Measurements from ENCODE around the gene C1orf185. TPM values are rescaled to one million over a fixed set of nuclear protein-coding genes. Genes with fewer than 3 reads are reported as not detected.

C1orf185 gene
- polyA plus RNA-seq, 1 of the 3 experiments (the other 2 are of a cell fraction): not detected

DNA sequence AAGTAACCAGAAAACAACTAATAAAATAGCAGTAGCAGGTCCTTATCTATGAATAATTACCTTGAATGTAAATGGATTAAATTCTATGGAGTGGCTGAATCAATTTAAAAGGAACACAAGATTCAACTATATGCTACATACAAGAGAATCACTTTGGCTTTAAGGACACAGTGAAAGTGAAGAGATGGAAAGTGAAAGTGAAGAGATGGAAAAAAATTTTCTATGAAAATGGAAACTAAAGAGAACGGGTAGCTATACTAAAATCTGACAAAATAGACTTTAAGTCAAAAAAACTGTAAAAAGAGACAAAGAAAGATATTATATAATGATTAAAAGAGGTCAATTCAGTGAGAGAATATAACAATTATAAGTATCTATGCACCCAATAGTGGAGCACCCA lies 54.7 kb downstream of the C1orf185 start (continued):
- TF ChIP-seq NRF1 (IDR thresholded peaks at IDR 0.05; ENCODE audit: low read depth, low read length) (no peak), EZH2phosphoT487 (IDR thresholded peaks at IDR 0.05; ENCODE audit: borderline replicate concordance, low read depth) (no peak), RXRA (IDR thresholded peaks at IDR 0.05; ENCODE audit: borderline replicate concordance, low read depth) (no peak), SMC3 (IDR thresholded peaks at IDR 0.05; ENCODE audit: low read depth, low read length) (no peak), ELF1 (IDR thresholded peaks at IDR 0.05) (no peak), RFX5 (IDR thresholded peaks at IDR 0.05; ENCODE audit: low read length) (no peak), EP300 (IDR thresholded peaks at IDR 0.05; ENCODE audit: borderline replicate concordance in 1 of 2, low read depth in 1 of 2, low read length in 1 of 2) (no peak)
- TF ChIP-seq, protein P1, sequence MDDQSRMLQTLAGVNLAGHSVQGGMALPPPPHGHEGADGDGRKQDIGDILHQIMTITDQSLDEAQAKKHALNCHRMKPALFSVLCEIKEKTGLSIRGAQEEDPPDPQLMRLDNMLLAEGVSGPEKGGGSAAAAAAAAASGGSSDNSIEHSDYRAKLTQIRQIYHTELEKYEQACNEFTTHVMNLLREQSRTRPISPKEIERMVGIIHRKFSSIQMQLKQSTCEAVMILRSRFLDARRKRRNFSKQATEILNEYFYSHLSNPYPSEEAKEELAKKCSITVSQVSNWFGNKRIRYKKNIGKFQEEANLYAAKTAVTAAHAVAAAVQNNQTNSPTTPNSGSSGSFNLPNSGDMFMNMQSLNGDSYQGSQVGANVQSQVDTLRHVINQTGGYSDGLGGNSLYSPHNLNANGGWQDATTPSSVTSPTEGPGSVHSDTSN (IDR thresholded peaks at IDR 0.05): no peak
- TF ChIP-seq, protein P2, sequence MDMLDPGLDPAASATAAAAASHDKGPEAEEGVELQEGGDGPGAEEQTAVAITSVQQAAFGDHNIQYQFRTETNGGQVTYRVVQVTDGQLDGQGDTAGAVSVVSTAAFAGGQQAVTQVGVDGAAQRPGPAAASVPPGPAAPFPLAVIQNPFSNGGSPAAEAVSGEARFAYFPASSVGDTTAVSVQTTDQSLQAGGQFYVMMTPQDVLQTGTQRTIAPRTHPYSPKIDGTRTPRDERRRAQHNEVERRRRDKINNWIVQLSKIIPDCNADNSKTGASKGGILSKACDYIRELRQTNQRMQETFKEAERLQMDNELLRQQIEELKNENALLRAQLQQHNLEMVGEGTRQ (IDR thresholded peaks at IDR 0.05; ENCODE audit: borderline replicate concordance, low read depth, low read length): no peak
- TF ChIP-seq, protein P3, sequence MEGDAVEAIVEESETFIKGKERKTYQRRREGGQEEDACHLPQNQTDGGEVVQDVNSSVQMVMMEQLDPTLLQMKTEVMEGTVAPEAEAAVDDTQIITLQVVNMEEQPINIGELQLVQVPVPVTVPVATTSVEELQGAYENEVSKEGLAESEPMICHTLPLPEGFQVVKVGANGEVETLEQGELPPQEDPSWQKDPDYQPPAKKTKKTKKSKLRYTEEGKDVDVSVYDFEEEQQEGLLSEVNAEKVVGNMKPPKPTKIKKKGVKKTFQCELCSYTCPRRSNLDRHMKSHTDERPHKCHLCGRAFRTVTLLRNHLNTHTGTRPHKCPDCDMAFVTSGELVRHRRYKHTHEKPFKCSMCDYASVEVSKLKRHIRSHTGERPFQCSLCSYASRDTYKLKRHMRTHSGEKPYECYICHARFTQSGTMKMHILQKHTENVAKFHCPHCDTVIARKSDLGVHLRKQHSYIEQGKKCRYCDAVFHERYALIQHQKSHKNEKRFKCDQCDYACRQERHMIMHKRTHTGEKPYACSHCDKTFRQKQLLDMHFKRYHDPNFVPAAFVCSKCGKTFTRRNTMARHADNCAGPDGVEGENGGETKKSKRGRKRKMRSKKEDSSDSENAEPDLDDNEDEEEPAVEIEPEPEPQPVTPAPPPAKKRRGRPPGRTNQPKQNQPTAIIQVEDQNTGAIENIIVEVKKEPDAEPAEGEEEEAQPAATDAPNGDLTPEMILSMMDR (IDR thresholded peaks at IDR 0.05): no peak

DNA sequence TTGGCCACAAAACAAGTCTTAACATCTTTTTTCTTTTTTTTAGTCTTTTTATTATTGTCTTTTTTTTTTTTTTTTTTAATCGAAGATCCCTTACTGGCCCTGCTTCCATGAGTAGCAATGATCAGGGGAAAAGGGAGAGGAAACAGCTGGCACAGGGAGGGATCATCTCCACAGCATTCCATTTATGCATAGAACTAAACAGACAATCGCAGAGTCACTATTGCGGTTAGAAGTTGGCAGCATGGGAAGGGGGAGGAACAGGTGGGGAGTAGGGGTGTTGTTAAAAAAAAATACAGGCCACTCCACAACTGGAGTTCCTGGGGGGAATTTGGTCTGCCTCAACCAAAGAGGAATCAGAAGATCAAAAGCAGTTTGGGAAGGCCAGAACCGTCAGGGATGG lies 55.4 kb downstream of the C1orf185 start:
- Histone ChIP-seq H3K9me2 (no peaks in the 10 kb centered on the region), H3K36me3 (replicated peaks in 1 of 2; ENCODE audit: control insufficient read depth in 1 of 2, insufficient read depth in 2 of 2, low read length in 1 of 2) (no peaks in the 10 kb centered on the region), H3K79me2 (ENCODE audit: insufficient read depth) (no peaks in the 10 kb centered on the region), H3K4me1 (ENCODE audit: control insufficient read depth in 1 of 2, insufficient read depth in 2 of 2, low read depth in 1 of 2, low read length in 1 of 2) (no peaks in the 10 kb centered on the region), H3K9me3 (no peaks in the 10 kb centered on the region), H2AFZ (ENCODE audit: low read depth) (no peak overlapping the region), H4K20me1 (ENCODE audit: insufficient read depth) (no peaks in the 10 kb centered on the region), H3K4me3 (ENCODE audit: low read depth in 2 of 2, low read length in 1 of 2) (no peak overlapping the region), H3K9ac (no peak overlapping the region), H3K27ac (ENCODE audit: low read depth in 2 of 2, low read length in 1 of 2) (no peak overlapping the region), H3K4me2 (no peak overlapping the region), H3F3A (replicated peaks; ENCODE audit: insufficient read depth) (no peaks in the 10 kb centered on the region), H3K27me3 (ENCODE audit: insufficient read depth) (no peaks in the 10 kb centered on the region)
- TF ChIP-seq RAD21 (IDR thresholded peaks at IDR 0.05; ENCODE audit: low read length) (no peak), GABPA (IDR thresholded peaks at IDR 0.05; ENCODE audit: low read depth) (no peak), TEAD4 (IDR thresholded peaks at IDR 0.05; ENCODE audit: borderline replicate concordance, insufficient read depth) (no peak), ELF1 (IDR thresholded peaks at IDR 0.05) (no peak), RFX5 (IDR thresholded peaks at IDR 0.05; ENCODE audit: low read length) (no peak), RXRA (IDR thresholded peaks at IDR 0.05; ENCODE audit: borderline replicate concordance, low read depth) (no peak), TCF12 (IDR thresholded peaks at IDR 0.05) (no peak), CHD2 (IDR thresholded peaks at IDR 0.05; ENCODE audit: low read length, partially characterized antibody) (no peak), EZH2phosphoT487 (IDR thresholded peaks at IDR 0.05; ENCODE audit: borderline replicate concordance, low read depth) (no peak)
- TF ChIP-seq, protein P2 (IDR thresholded peaks at IDR 0.05; ENCODE audit: borderline replicate concordance, low read depth, low read length): no peak
- TF ChIP-seq, protein P4, sequence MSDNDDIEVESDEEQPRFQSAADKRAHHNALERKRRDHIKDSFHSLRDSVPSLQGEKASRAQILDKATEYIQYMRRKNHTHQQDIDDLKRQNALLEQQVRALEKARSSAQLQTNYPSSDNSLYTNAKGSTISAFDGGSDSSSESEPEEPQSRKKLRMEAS (IDR thresholded peaks at IDR 0.05; ENCODE audit: low read depth): no peak
- TF ChIP-seq, protein P5, sequence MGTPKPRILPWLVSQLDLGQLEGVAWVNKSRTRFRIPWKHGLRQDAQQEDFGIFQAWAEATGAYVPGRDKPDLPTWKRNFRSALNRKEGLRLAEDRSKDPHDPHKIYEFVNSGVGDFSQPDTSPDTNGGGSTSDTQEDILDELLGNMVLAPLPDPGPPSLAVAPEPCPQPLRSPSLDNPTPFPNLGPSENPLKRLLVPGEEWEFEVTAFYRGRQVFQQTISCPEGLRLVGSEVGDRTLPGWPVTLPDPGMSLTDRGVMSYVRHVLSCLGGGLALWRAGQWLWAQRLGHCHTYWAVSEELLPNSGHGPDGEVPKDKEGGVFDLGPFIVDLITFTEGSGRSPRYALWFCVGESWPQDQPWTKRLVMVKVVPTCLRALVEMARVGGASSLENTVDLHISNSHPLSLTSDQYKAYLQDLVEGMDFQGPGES (IDR thresholded peaks at IDR 0.05; ENCODE audit: low read depth, low read length): no peak
- ChIA-PET CTCF (no interaction called here), POLR2A (no interaction called here)
- 72% methylated on average over 3 of the region's 4 CpGs for WGBS (ENCODE audit: low lambda C conversion rate)
- DNase-seq: no peak
